Panc1 (cell line): Measurements from ENCODE around the gene HYDIN.

ENCODE experiments used
- CTCF ChIP-seq: fragments of 450-650 bp; IDR thresholded peaks from 2 replicates; pipeline ENCODE4 v1.5.1; 2017; ENCODE audit warnings: mild to moderate bottlenecking
- POLR2AphosphoS5 ChIP-seq: IDR thresholded peaks from 2 replicates; pipeline ENCODE4 v1.6.1; 2012; ENCODE audit warnings: mild to moderate bottlenecking, low read depth, low read length, moderate library complexity

GRCh38 chr16:70775399-70775798 is 455.1 kb downstream of the HYDIN start:
- TF ChIP-seq CTCF: no peak
- no peak for TF ChIP-seq POLR2AphosphoS5
